GM23248 (cell line): ENCODE measurements around the gene MALAT1. TPM values are rescaled to one million over a fixed set of nuclear protein-coding genes. Genes with fewer than 3 reads are reported as not detected.
"Not testable (repeated sequence)": the region's sequence is repeated elsewhere in the genome, so short reads cannot be mapped to it uniquely, and the experiment has no call there.

ENCODE experiments used
- DNase-seq: peaks from one replicate; pipeline ENCODE4 v3.0.0-alpha.2; 2015
- H2AFZ ChIP-seq: fragments of 200-600 bp; sonication (generic); 2 replicates; pipeline ENCODE4 v1.6.1; 2016; ENCODE audit warnings: antibody characterized with exemption
- H3F3A ChIP-seq: fragments of 200-600 bp; sonication (generic); 2 replicates; pipeline ENCODE4 v1.6.1; 2016; ENCODE audit warnings: mild to moderate bottlenecking, antibody characterized with exemption, mixed run types; ENCODE audit not compliant: insufficient read depth
- H3K27ac ChIP-seq: fragments of 200-600 bp; sonication (generic); 2 replicates; pipeline ENCODE4 v1.5.1; 2016; ENCODE audit warnings: mild to moderate bottlenecking
- H3K27me3 ChIP-seq: fragments of 200-600 bp; sonication (generic); replicated peaks from 2 replicates; pipeline ENCODE4 v1.6.1; 2016; ENCODE audit warnings: mild to moderate bottlenecking; ENCODE audit not compliant: insufficient read depth
- H3K36me3 ChIP-seq: fragments of 200-600 bp; sonication (generic); 2 replicates; pipeline ENCODE4 v1.6.1; 2016; ENCODE audit warnings: low read depth, mild to moderate bottlenecking
- H3K4me1 ChIP-seq: fragments of 200-600 bp; sonication (generic); 2 replicates; pipeline ENCODE4 v1.6.1; 2016; ENCODE audit warnings: mild to moderate bottlenecking; ENCODE audit not compliant: insufficient read depth
- H3K4me2 ChIP-seq: fragments of 200-600 bp; sonication (generic); one replicate; pipeline ENCODE4 v1.6.1; 2016; ENCODE audit warnings: mild to moderate bottlenecking; ENCODE audit not compliant: unreplicated experiment
- H3K4me3 ChIP-seq: fragments of 200-600 bp; sonication (generic); 2 replicates; pipeline ENCODE4 v1.5.1; 2016; ENCODE audit warnings: mild to moderate bottlenecking
- H3K79me2 ChIP-seq: fragments of 200-600 bp; sonication (generic); 2 replicates; pipeline ENCODE4 v1.6.1; 2016; ENCODE audit warnings: mild to moderate bottlenecking; ENCODE audit not compliant: insufficient read depth
- H3K9ac ChIP-seq: fragments of 200-600 bp; sonication (generic); 2 replicates; pipeline ENCODE4 v1.6.1; 2016; ENCODE audit warnings: mild to moderate bottlenecking
- H3K9me2 ChIP-seq: fragments of 200-600 bp; sonication (generic); 2 replicates; pipeline ENCODE4 v1.6.1; 2016; ENCODE audit warnings: mixed run types, mild to moderate bottlenecking, moderate library complexity; ENCODE audit not compliant: insufficient read depth
- H3K9me3 ChIP-seq: fragments of 200-600 bp; sonication (generic); one replicate; pipeline ENCODE4 v1.6.1; 2017; ENCODE audit warnings: low read depth
- H4K20me1 ChIP-seq: fragments of 200-600 bp; sonication (generic); 2 replicates; pipeline ENCODE4 v1.6.0; 2016; ENCODE audit not compliant: insufficient read depth
- EZH2 ChIP-seq: fragments of 200-600 bp; sonication (generic); IDR thresholded peaks from 2 replicates; pipeline ENCODE4 v1.6.1; 2018; ENCODE audit warnings: antibody characterized with exemption, mild to moderate bottlenecking; ENCODE audit not compliant: insufficient read depth, poor library complexity, severe bottlenecking
- EZH2phosphoT487 ChIP-seq: fragments of 200-600 bp; sonication (generic); IDR thresholded peaks from 2 replicates; pipeline ENCODE4 v1.6.1; 2018; ENCODE audit warnings: antibody characterized with exemption, moderate library complexity, mild to moderate bottlenecking, low read depth; ENCODE audit not compliant: insufficient read depth
- WGBS, 2 experiments: methylation state at CpG; one replicate each; pipeline ENCODE4 v1.1.6; 2015 to 2017; ENCODE audit warnings: low lambda C conversion rate in 2 of 2, low coverage in 1 of 2; ENCODE audit errors: missing lambda C conversion rate in 2 of 2; 5-methylcytosine and 5-hydroxymethylcytosine counted together
- in situ Hi-C: fragments of 300-500 bp; cut with MboI; formaldehyde crosslinking; loops from 2 replicates; pipeline ENCODE4 v1.15.0; 2020
- polyA plus RNA-seq: library from polyadenylated mRNA; unstranded; fragments of >200 nt; fragmentation: Nextera tagmentation; extraction: Ambion mirVana; gene quantifications from 2 replicates; pipeline ENCODE4 v1.2.1, GENCODE V29; 2016
- total RNA-seq: library from RNA; depleted of rRNA; stranded (reverse); fragments of >200 nt; shearing (Covaris generic); gene quantifications from 2 replicates; pipeline ENCODE4 v1.2.3, GENCODE V29; 2014

MALAT1 gene
- total and polyA plus RNA-seq, 2 experiments from 2014 or later = 2,638 to 13,207 TPM

DNA sequence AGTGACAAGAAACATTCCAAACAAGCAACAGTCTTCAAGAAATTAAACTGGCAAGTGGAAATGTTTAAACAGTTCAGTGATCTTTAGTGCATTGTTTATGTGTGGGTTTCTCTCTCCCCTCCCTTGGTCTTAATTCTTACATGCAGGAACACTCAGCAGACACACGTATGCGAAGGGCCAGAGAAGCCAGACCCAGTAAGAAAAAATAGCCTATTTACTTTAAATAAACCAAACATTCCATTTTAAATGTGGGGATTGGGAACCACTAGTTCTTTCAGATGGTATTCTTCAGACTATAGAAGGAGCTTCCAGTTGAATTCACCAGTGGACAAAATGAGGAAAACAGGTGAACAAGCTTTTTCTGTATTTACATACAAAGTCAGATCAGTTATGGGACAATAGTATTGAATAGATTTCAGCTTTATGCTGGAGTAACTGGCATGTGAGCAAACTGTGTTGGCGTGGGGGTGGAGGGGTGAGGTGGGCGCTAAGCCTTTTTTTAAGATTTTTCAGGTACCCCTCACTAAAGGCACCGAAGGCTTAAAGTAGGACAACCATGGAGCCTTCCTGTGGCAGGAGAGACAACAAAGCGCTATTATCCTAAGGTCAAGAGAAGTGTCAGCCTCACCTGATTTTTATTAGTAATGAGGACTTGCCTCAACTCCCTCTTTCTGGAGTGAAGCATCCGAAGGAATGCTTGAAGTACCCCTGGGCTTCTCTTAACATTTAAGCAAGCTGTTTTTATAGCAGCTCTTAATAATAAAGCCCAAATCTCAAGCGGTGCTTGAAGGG lies 6.0 kb downstream of the MALAT1 start:
- Histone ChIP-seq H3K9me2 (no peaks in the 10 kb centered on the region), H3K4me1 (no peaks in the 10 kb centered on the region), H3K9me3 (no peaks in the 10 kb centered on the region), H4K20me1 (peaks cover 62% of the 10 kb centered on the region), H2AFZ (no peak overlapping the region), H3F3A (peaks cover 83% of the 10 kb centered on the region), H3K9ac (peak overlapping the region; percentile 100), H3K4me3 (peak overlapping the region; percentile 98), H3K79me2 (peaks cover 89% of the 10 kb centered on the region), H3K27me3 (no peaks in the 10 kb centered on the region), H3K36me3 (peaks cover 66% of the 10 kb centered on the region), H3K4me2 (peak overlapping the region; percentile 97), H3K27ac (peak overlapping the region; percentile 100)
- in situ Hi-C loops = no loop called here
- 3 to 4% methylated on average over 8 of the region's 8 CpGs for WGBS, 2 experiments
- peak; percentile 52 for DNase-seq
- TF ChIP-seq EZH2phosphoT487 (peak; percentile 36; the same call in 1 of the 2 replicates), EZH2 (no peak)

DNA sequence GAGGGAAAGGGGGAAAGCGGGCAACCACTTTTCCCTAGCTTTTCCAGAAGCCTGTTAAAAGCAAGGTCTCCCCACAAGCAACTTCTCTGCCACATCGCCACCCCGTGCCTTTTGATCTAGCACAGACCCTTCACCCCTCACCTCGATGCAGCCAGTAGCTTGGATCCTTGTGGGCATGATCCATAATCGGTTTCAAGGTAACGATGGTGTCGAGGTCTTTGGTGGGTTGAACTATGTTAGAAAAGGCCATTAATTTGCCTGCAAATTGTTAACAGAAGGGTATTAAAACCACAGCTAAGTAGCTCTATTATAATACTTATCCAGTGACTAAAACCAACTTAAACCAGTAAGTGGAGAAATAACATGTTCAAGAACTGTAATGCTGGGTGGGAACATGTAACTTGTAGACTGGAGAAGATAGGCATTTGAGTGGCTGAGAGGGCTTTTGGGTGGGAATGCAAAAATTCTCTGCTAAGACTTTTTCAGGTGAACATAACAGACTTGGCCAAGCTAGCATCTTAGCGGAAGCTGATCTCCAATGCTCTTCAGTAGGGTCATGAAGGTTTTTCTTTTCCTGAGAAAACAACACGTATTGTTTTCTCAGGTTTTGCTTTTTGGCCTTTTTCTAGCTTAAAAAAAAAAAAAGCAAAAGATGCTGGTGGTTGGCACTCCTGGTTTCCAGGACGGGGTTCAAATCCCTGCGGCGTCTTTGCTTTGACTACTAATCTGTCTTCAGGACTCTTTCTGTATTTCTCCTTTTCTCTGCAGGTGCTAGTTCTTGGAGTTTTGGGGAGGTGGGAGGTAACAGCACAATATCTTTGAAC lies 6.8 kb downstream of the MALAT1 start:
- Histone ChIP-seq H3K9ac (peak overlapping the region; percentile 100), H3K36me3 (peaks cover 58% of the 10 kb centered on the region), H3K4me1 (no peaks in the 10 kb centered on the region), H3K9me3 (no peaks in the 10 kb centered on the region), H3K79me2 (peaks cover 89% of the 10 kb centered on the region), H4K20me1 (peaks cover 55% of the 10 kb centered on the region), H3K4me2 (peak overlapping the region; percentile 97), H3K27ac (peak overlapping the region; percentile 100), H3F3A (peaks cover 79% of the 10 kb centered on the region), H2AFZ (no peak overlapping the region), H3K27me3 (no peaks in the 10 kb centered on the region), H3K9me2 (no peaks in the 10 kb centered on the region), H3K4me3 (peak overlapping the region; percentile 98)
- TF ChIP-seq EZH2phosphoT487 = 0 out of 2 replicates have a peak, but pooled peaks have one; percentile 25
- no peak for TF ChIP-seq EZH2
- peak; percentile 53 for DNase-seq
- WGBS, 2 experiments = 12 to 15% methylated on average over 12 of the region's 12 CpGs
- in situ Hi-C loops = no loop called here

DNA sequence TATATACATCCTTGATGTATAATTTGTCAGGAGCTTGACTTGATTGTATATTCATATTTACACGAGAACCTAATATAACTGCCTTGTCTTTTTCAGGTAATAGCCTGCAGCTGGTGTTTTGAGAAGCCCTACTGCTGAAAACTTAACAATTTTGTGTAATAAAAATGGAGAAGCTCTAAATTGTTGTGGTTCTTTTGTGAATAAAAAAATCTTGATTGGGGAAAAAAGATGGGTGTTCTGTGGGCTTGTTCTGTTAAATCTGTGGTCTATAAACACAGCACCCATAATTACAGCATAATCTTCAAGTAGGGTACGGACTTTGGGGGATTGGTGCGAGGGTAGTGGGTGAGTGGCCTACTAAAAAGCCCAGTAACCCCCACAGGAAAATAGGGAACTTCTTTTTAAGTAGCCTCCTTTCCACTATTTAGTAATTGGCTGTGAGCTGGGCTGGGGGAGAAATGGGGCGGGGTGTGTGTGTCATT lies 7.5 kb downstream of the MALAT1 start:
- DNase-seq = no peak
- Histone ChIP-seq H3F3A (peaks cover 73% of the 10 kb centered on the region), H3K4me1 (no peaks in the 10 kb centered on the region), H3K79me2 (peaks cover 83% of the 10 kb centered on the region), H3K9ac (peak overlapping the region; percentile 100), H3K4me2 (peak overlapping the region; percentile 97), H3K9me3 (no peaks in the 10 kb centered on the region), H3K9me2 (no peaks in the 10 kb centered on the region), H2AFZ (no peak overlapping the region), H3K4me3 (peak overlapping the region; percentile 98), H4K20me1 (peaks cover 49% of the 10 kb centered on the region), H3K36me3 (peaks cover 52% of the 10 kb centered on the region), H3K27ac (peak overlapping the region; percentile 100), H3K27me3 (no peaks in the 10 kb centered on the region)
- 11 to 21% methylated on average over 4 of the region's 4 CpGs for WGBS, 2 experiments
- TF ChIP-seq EZH2phosphoT487 = peak; percentile 30; the same call in 1 of the 2 replicates
- no peak for TF ChIP-seq EZH2
- in situ Hi-C loops = no loop called here

DNA sequence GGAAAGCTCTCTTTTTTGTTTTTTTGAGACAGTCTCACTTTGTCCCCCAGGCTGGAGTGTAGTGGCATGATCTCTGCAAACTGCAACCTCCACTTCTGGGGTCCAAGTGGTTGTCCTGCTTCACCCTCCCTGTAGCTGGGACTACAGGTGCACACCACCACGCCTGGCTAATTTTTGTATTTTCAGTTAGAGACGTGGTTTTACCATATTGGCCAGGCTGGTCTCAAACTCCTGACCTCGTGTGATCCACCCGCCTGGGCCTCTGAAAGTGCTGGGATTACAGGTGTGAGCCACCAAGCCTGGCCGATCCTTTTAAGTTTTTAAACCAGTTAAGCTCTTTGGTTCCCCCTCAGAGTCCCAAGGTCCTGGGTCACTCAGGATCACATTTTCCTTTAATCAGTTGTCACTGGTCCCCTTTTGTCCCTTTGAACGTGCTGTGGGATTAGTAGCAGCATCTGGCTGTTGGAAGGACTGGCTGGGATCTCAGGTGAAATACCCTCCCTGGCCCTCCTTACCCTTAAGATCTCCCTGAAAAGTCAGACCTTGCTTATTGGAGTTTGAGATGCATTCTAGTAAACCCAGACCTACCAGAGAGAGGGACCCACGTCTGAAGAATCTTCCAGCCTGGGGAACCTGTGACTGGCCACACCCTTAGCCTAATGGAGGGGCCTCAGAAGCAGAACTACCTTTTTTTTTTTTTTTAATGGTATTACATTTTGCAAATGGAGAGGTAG lies 8.1 kb downstream of the MALAT1 start:
- Histone ChIP-seq H2AFZ (no peak overlapping the region), H3K4me1 (no peaks in the 10 kb centered on the region), H3K9ac (peak overlapping the region; percentile 100), H3K4me3 (peak overlapping the region; percentile 98), H3K36me3 (peaks cover 46% of the 10 kb centered on the region), H3K27ac (peak overlapping the region; percentile 100), H4K20me1 (peaks cover 43% of the 10 kb centered on the region), H3K79me2 (peaks cover 77% of the 10 kb centered on the region), H3K27me3 (no peaks in the 10 kb centered on the region), H3K9me2 (no peaks in the 10 kb centered on the region), H3F3A (peaks cover 67% of the 10 kb centered on the region), H3K9me3 (no peaks in the 10 kb centered on the region), H3K4me2 (peak overlapping the region; percentile 97)
- in situ Hi-C loops = no loop called here
- TF ChIP-seq EZH2 (no peak), EZH2phosphoT487 (peak; percentile 52; the same call in 1 of the 2 replicates)
- 6 to 7% methylated on average over 7 of the region's 7 CpGs for WGBS, 2 experiments
- peak; percentile 85 for DNase-seq

DNA sequence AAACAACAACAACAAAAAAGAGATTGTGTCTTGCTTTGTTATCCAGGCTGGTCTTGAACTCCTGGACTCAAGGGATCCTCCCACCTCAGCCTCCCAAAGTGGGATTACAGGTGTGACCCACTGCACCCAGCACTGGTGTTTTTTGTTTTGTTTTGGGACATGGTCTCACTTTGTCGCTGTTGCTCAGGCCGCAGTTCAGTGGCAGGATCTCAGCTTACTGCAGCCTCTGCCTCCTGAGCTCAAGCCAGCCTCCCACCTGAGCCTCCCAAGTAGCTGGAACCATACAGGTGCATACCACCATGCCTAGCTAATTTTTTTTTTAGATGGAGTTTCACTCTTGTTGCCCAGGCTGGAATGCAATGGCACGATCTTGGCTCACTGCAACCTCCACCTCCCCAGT lies 13.5 kb downstream of the MALAT1 start:
- H3K9me3 ChIP-seq, H3K27me3 ChIP-seq, H3K4me2 ChIP-seq, DNase-seq, H4K20me1 ChIP-seq, H3K36me3 ChIP-seq, H3K9ac ChIP-seq, H3K27ac ChIP-seq, H3K9me2 ChIP-seq, H3K4me3 ChIP-seq, H3K4me1 ChIP-seq, H2AFZ ChIP-seq: not testable (repeated sequence)
- H3K79me2 ChIP-seq = peaks cover 26% of the 10 kb centered on the region
- in situ Hi-C loops = loop anchor here (10.0 kb wide), 1 partner anchor 138 kb away; no protein-coding TSS in a partner anchor
- H3F3A ChIP-seq = peaks cover 15% of the 10 kb centered on the region
- WGBS, 2 experiments = 83 to 92% methylated on average over 3 of the region's 3 CpGs
